Measurements from ENCODE around the gene SH3RF3.

SH3RF3 gene

GRCh38 chr2:109446278-109447131, 317.5 kb downstream of the SH3RF3 start:
- Histone ChIP-seq H3K23ac (ENCODE audit: low read depth, low read length, poor library complexity) (peak overlapping the region; percentile 52), H3K27me3 (ENCODE audit: control insufficient read depth in 3 of 3, insufficient read depth in 3 of 3, low read depth in 1 of 3, low read length in 3 of 3) (no peaks in the 10 kb centered on the region), H4K91ac (ENCODE audit: low read depth, low read length, poor library complexity) (no peak overlapping the region), H3K4ac (ENCODE audit: low read length) (no peak overlapping the region), H2BK12ac (ENCODE audit: low read length) (peak overlapping the region; percentile 50), H4K8ac (ENCODE audit: low read depth, low read length) (peak overlapping the region; percentile 74), H2BK5ac (ENCODE audit: low read length) (peak overlapping the region; percentile 14), H2BK15ac (ENCODE audit: low read length) (peak overlapping the region; percentile 70), H3K4me3 (ENCODE audit: low read length in 2 of 2) (no peak overlapping the region), H3K14ac (ENCODE audit: low read length) (peak overlapping the region; percentile 86), H3K4me2 (ENCODE audit: insufficient read depth, low read length, poor library complexity, severe bottlenecking) (no peak overlapping the region), H3K79me1 (ENCODE audit: low read depth, low read length) (no peaks in the 10 kb centered on the region), H3K4me1 (ENCODE audit: control insufficient read depth in 2 of 2, insufficient read depth in 1 of 2, low read depth in 1 of 2, low read length in 2 of 2) (peaks cover 0 to 8% of the 10 kb centered on the region in 2 donors), H3K9ac (ENCODE audit: low read depth, low read length, poor library complexity) (no peak overlapping the region), H2AFZ (ENCODE audit: low read length) (no peak overlapping the region), H2AK5ac (ENCODE audit: low read depth, low read length) (peak overlapping the region; percentile 82), H3K27ac (replicated peaks; ENCODE audit: low read length) (no peak overlapping the region), H3K18ac (ENCODE audit: low read length) (peak overlapping the region; percentile 84), H2BK120ac (ENCODE audit: low read depth, low read length) (peak overlapping the region; percentile 2), H3K36me3 (replicated peaks in 1 of 2; ENCODE audit: control insufficient read depth in 2 of 2, insufficient read depth in 2 of 2, low read length in 2 of 2) (no peaks in the 10 kb centered on the region), H3K9me3 (replicated peaks in 1 of 2; ENCODE audit: control insufficient read depth in 2 of 2, insufficient read depth in 1 of 2, low read depth in 1 of 2, low read length in 2 of 2) (peaks cover 0 to 17% of the 10 kb centered on the region in 2 donors)
- WGBS, 2 donors (ENCODE audit: extremely low coverage in 2 of 2, insufficient read length in 2 of 2, insufficient replicate concordance in 1 of 2): no CpG with 5 or more reads among the region's 20 CpGs
- no peak for DNase-seq (ENCODE audit: low spot score)

- Histone ChIP-seq H3K27me3 (ENCODE audit: control insufficient read depth in 3 of 3, insufficient read depth in 3 of 3, low read depth in 1 of 3, low read length in 3 of 3) (no peaks in the 10 kb centered on the region), H3K4me1 (ENCODE audit: control insufficient read depth in 2 of 2, insufficient read depth in 1 of 2, low read depth in 1 of 2, low read length in 2 of 2) (peaks cover 4 to 8% of the 10 kb centered on the region in 2 donors), H3K14ac (ENCODE audit: low read length) (no peak overlapping the region), H2AK5ac (ENCODE audit: low read depth, low read length) (no peak overlapping the region), H3K36me3 (replicated peaks in 1 of 2; ENCODE audit: control insufficient read depth in 2 of 2, insufficient read depth in 2 of 2, low read length in 2 of 2) (no peaks in the 10 kb centered on the region), H4K8ac (ENCODE audit: low read depth, low read length) (no peak overlapping the region), H3K4ac (ENCODE audit: low read length) (no peak overlapping the region), H4K91ac (ENCODE audit: low read depth, low read length, poor library complexity) (no peak overlapping the region), H2BK15ac (ENCODE audit: low read length) (no peak overlapping the region), H2AFZ (ENCODE audit: low read length) (no peak overlapping the region), H2BK5ac (ENCODE audit: low read length) (no peak overlapping the region), H3K18ac (ENCODE audit: low read length) (no peak overlapping the region), H3K9ac (ENCODE audit: low read depth, low read length, poor library complexity) (no peak overlapping the region), H3K9me3 (replicated peaks in 1 of 2; ENCODE audit: control insufficient read depth in 2 of 2, insufficient read depth in 1 of 2, low read depth in 1 of 2, low read length in 2 of 2) (peaks cover 2 to 17% of the 10 kb centered on the region in 2 donors), H3K4me3 (ENCODE audit: low read length in 2 of 2) (no peak overlapping the region), H2BK12ac (ENCODE audit: low read length) (no peak overlapping the region), H3K79me1 (ENCODE audit: low read depth, low read length) (no peaks in the 10 kb centered on the region), H2BK120ac (ENCODE audit: low read depth, low read length) (no peak overlapping the region), H3K23ac (ENCODE audit: low read depth, low read length, poor library complexity) (no peak overlapping the region), H3K4me2 (ENCODE audit: insufficient read depth, low read length, poor library complexity, severe bottlenecking) (no peak overlapping the region), H3K27ac (replicated peaks; ENCODE audit: low read length) (no peak overlapping the region)
- WGBS, 2 donors (ENCODE audit: extremely low coverage in 2 of 2, insufficient read length in 2 of 2, insufficient replicate concordance in 1 of 2): no CpG with 5 or more reads among the region's 9 CpGs
- DNase-seq (ENCODE audit: low spot score): no peak
Measured at GRCh38 chr2:109447251-109447661, 318.3 kb downstream of the SH3RF3 start.

- no peak overlapping the region for H3K4me2 ChIP-seq (ENCODE audit: insufficient read depth, low read length, poor library complexity, severe bottlenecking)
- no peaks in the 10 kb centered on the region for H3K27me3 ChIP-seq (ENCODE audit: control insufficient read depth in 3 of 3, insufficient read depth in 3 of 3, low read depth in 1 of 3, low read length in 3 of 3)
- H3K18ac ChIP-seq (ENCODE audit: low read length): no peak overlapping the region
- H3K4ac ChIP-seq (ENCODE audit: low read length): no peak overlapping the region
- no peak overlapping the region for H3K27ac ChIP-seq (replicated peaks; ENCODE audit: low read length)
- H2BK5ac ChIP-seq (ENCODE audit: low read length): no peak overlapping the region
- H4K8ac ChIP-seq (ENCODE audit: low read depth, low read length): no peak overlapping the region
- no peak for DNase-seq (ENCODE audit: low spot score)
- no peak overlapping the region for H2BK120ac ChIP-seq (ENCODE audit: low read depth, low read length)
- H3K23ac ChIP-seq (ENCODE audit: low read depth, low read length, poor library complexity): no peak overlapping the region
- no CpG with 5 or more reads among the region's 6 CpGs for WGBS, 2 donors (ENCODE audit: extremely low coverage in 2 of 2, insufficient read length in 2 of 2, insufficient replicate concordance in 1 of 2)
- no peaks in the 10 kb centered on the region for H3K79me1 ChIP-seq (ENCODE audit: low read depth, low read length)
- H4K91ac ChIP-seq (ENCODE audit: low read depth, low read length, poor library complexity): no peak overlapping the region
- H3K4me1 ChIP-seq (ENCODE audit: control insufficient read depth in 2 of 2, insufficient read depth in 1 of 2, low read depth in 1 of 2, low read length in 2 of 2): peaks cover 4 to 8% of the 10 kb centered on the region in 2 donors
- H2AK5ac ChIP-seq (ENCODE audit: low read depth, low read length): no peak overlapping the region
- no peaks in the 10 kb centered on the region for H3K36me3 ChIP-seq (replicated peaks in 1 of 2; ENCODE audit: control insufficient read depth in 2 of 2, insufficient read depth in 2 of 2, low read length in 2 of 2)
- H3K4me3 ChIP-seq (ENCODE audit: low read length in 2 of 2): no peak overlapping the region
- peaks cover 2 to 17% of the 10 kb centered on the region in 2 donors for H3K9me3 ChIP-seq (replicated peaks in 1 of 2; ENCODE audit: control insufficient read depth in 2 of 2, insufficient read depth in 1 of 2, low read depth in 1 of 2, low read length in 2 of 2)
- no peak overlapping the region for H2BK15ac ChIP-seq (ENCODE audit: low read length)
- peak overlapping the region; percentile 7 for H3K9ac ChIP-seq (ENCODE audit: low read depth, low read length, poor library complexity)
- H3K14ac ChIP-seq (ENCODE audit: low read length): no peak overlapping the region
- no peak overlapping the region for H2AFZ ChIP-seq (ENCODE audit: low read length)
- H2BK12ac ChIP-seq (ENCODE audit: low read length): no peak overlapping the region
Measured at GRCh38 chr2:109447776-109448175, 318.8 kb downstream of the SH3RF3 start.

DNA sequence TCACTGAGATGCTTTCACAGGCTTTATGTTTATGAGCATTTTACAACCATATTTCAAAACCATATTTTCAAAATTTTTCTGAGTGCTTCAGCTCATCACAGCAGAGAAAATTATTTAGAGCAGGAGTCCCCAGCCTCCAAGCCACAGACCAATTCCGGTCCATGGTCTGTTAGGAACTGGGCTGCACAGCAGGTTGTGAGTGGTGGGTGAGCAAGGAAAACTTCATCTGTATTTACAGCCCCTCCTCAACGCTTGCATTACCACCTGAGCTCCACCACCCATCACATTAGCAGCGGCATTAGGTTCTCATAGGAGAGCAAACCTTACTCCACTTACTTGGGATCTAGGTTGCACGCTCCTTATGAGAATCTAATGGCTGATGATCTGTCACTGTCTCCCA, 319.2 kb downstream of the SH3RF3 start:
- H3K9ac ChIP-seq (ENCODE audit: low read depth, low read length, poor library complexity): no peak overlapping the region
- H2AFZ ChIP-seq (ENCODE audit: low read length): no peak overlapping the region
- no peak overlapping the region for H3K4me2 ChIP-seq (ENCODE audit: insufficient read depth, low read length, poor library complexity, severe bottlenecking)
- H3K79me1 ChIP-seq (ENCODE audit: low read depth, low read length): no peaks in the 10 kb centered on the region
- H3K14ac ChIP-seq (ENCODE audit: low read length): no peak overlapping the region
- no peak overlapping the region for H2BK120ac ChIP-seq (ENCODE audit: low read depth, low read length)
- H2BK12ac ChIP-seq (ENCODE audit: low read length): no peak overlapping the region
- H3K27ac ChIP-seq (replicated peaks; ENCODE audit: low read length): no peak overlapping the region
- no peak overlapping the region for H3K4me3 ChIP-seq (ENCODE audit: low read length in 2 of 2)
- H2BK5ac ChIP-seq (ENCODE audit: low read length): no peak overlapping the region
- no peak overlapping the region for H4K91ac ChIP-seq (ENCODE audit: low read depth, low read length, poor library complexity)
- H3K4me1 ChIP-seq (ENCODE audit: control insufficient read depth in 2 of 2, insufficient read depth in 1 of 2, low read depth in 1 of 2, low read length in 2 of 2): peaks cover 4 to 8% of the 10 kb centered on the region in 2 donors
- no peak overlapping the region for H2AK5ac ChIP-seq (ENCODE audit: low read depth, low read length)
- H3K36me3 ChIP-seq (replicated peaks in 1 of 2; ENCODE audit: control insufficient read depth in 2 of 2, insufficient read depth in 2 of 2, low read length in 2 of 2): no peaks in the 10 kb centered on the region
- no peak overlapping the region for H3K18ac ChIP-seq (ENCODE audit: low read length)
- no CpG with 5 or more reads among the region's 4 CpGs for WGBS, 2 donors (ENCODE audit: extremely low coverage in 2 of 2, insufficient read length in 2 of 2, insufficient replicate concordance in 1 of 2)
- no peak overlapping the region for H4K8ac ChIP-seq (ENCODE audit: low read depth, low read length)
- H2BK15ac ChIP-seq (ENCODE audit: low read length): no peak overlapping the region
- no peak overlapping the region for H3K4ac ChIP-seq (ENCODE audit: low read length)
- H3K9me3 ChIP-seq (replicated peaks in 1 of 2; ENCODE audit: control insufficient read depth in 2 of 2, insufficient read depth in 1 of 2, low read depth in 1 of 2, low read length in 2 of 2): peaks cover 2 to 12% of the 10 kb centered on the region in 2 donors
- H3K27me3 ChIP-seq (ENCODE audit: control insufficient read depth in 3 of 3, insufficient read depth in 3 of 3, low read depth in 1 of 3, low read length in 3 of 3): no peaks in the 10 kb centered on the region
- no peak for DNase-seq (ENCODE audit: low spot score)
- H3K23ac ChIP-seq (ENCODE audit: low read depth, low read length, poor library complexity): no peak overlapping the region
